Measurements from ENCODE around the gene SPATA2L.
A peak's percentile ranks its signal among the peaks of the same experiment; 100 is the strongest.

SPATA2L gene

GRCh38 chr16:89701425-89702406, at the start of gene SPATA2L:
Gene SPATA2L (minus strand): TSS chr16:89701705. CDS start chr16:89701232, 473 bp downstream.
- DNase-seq = peak; percentile 97

GRCh38 chr16:89749637-89750036, 48.1 kb upstream of the SPATA2L start:
- DNase-seq = no peak

- no peak for DNase-seq
These were observed 47.4 kb upstream of the SPATA2L start for GRCh38 chr16:89748921-89749320.

- no peak for DNase-seq
These were observed 46.6 kb upstream of the SPATA2L start for GRCh38 chr16:89748076-89748475.

GRCh38 chr16:89746043-89746442, 44.5 kb upstream of the SPATA2L start:
- DNase-seq = no peak

- DNase-seq = no peak
These were observed 43.3 kb upstream of the SPATA2L start for GRCh38 chr16:89744813-89745212.

GRCh38 chr16:89742948-89743347, 41.4 kb upstream of the SPATA2L start:
- no peak for DNase-seq

- DNase-seq = no peak
These were observed 40.0 kb upstream of the SPATA2L start for GRCh38 chr16:89741342-89742014.

GRCh38 chr16:89739383-89739782, 37.9 kb upstream of the SPATA2L start:
- DNase-seq = no peak

GRCh38 chr16:89738538-89739317, 37.2 kb upstream of the SPATA2L start:
- DNase-seq = no peak

GRCh38 chr16:89738072-89738377, 36.5 kb upstream of the SPATA2L start:
- no peak for DNase-seq

GRCh38 chr16:89737341-89738071, 36.0 kb upstream of the SPATA2L start:
- no peak for DNase-seq

- DNase-seq = no peak
These were observed 35.0 kb upstream of the SPATA2L start for GRCh38 chr16:89736554-89736953.

- no peak for DNase-seq
These were observed 32.3 kb upstream of the SPATA2L start for GRCh38 chr16:89733792-89734191.

GRCh38 chr16:89733322-89733721, 31.8 kb upstream of the SPATA2L start:
- DNase-seq = no peak

- DNase-seq = no peak
These were observed 31.4 kb upstream of the SPATA2L start for GRCh38 chr16:89732918-89733242.

GRCh38 chr16:89732142-89732917, 30.8 kb upstream of the SPATA2L start:
- no peak for DNase-seq

- no peak for DNase-seq
These were observed 29.2 kb upstream of the SPATA2L start for GRCh38 chr16:89730610-89731234.

GRCh38 chr16:89729863-89730593, 28.5 kb upstream of the SPATA2L start:
- no peak for DNase-seq

- no peak for DNase-seq
These were observed 27.8 kb upstream of the SPATA2L start for GRCh38 chr16:89729293-89729692.

All from activated T-cell treated with anti-CD3 and anti-CD28 coated beads for 4 hours (primary cell).